ENCODE data around the gene TRIM45.
"Not testable (repeated sequence)": the region's sequence is repeated elsewhere in the genome, so short reads cannot be mapped to it uniquely, and the experiment has no call there.

TRIM45 gene

DNA sequence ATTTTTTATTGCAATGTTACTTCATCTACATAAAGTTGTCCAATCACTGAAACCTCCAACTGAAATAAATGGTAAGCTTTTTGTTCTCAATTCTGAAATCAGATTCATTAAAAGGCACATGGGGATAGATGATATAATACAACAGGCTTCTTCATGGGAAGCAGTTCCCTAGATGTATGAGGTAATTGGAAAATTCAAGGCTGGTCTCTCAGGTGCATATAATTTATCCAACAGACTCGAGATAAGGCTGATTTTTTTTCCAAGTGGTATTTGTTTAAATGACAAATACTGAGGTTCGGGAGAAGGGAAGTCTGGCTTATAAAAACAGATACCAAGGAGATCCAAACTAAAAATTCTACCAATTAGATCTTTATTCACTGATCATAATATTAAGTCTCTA, 14.2 kb downstream of the TRIM45 start:
- Histone ChIP-seq H3K36me3 (ENCODE audit: low read depth) (peaks cover 19% of the 10 kb centered on the region), H3K4me1 (ENCODE audit: insufficient read depth, poor library complexity, severe bottlenecking) (peaks cover 14% of the 10 kb centered on the region), H3K27ac (ENCODE audit: poor library complexity, severe bottlenecking) (no peak overlapping the region), H3K4me3 (ENCODE audit: severe bottlenecking) (no peak overlapping the region), H3K9me3 (ENCODE audit: severe bottlenecking) (no peaks in the 10 kb centered on the region), H3K27me3 (ENCODE audit: insufficient read depth, poor library complexity, severe bottlenecking) (no peaks in the 10 kb centered on the region)
- TF ChIP-seq, protein P1, sequence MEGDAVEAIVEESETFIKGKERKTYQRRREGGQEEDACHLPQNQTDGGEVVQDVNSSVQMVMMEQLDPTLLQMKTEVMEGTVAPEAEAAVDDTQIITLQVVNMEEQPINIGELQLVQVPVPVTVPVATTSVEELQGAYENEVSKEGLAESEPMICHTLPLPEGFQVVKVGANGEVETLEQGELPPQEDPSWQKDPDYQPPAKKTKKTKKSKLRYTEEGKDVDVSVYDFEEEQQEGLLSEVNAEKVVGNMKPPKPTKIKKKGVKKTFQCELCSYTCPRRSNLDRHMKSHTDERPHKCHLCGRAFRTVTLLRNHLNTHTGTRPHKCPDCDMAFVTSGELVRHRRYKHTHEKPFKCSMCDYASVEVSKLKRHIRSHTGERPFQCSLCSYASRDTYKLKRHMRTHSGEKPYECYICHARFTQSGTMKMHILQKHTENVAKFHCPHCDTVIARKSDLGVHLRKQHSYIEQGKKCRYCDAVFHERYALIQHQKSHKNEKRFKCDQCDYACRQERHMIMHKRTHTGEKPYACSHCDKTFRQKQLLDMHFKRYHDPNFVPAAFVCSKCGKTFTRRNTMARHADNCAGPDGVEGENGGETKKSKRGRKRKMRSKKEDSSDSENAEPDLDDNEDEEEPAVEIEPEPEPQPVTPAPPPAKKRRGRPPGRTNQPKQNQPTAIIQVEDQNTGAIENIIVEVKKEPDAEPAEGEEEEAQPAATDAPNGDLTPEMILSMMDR (IDR thresholded peaks at IDR 0.05; ENCODE audit: poor library complexity, severe bottlenecking) = no peak
- DNase-seq (ENCODE audit: low spot score) = no peak
- ATAC-seq (ENCODE audit: low read depth) = no peak

DNA sequence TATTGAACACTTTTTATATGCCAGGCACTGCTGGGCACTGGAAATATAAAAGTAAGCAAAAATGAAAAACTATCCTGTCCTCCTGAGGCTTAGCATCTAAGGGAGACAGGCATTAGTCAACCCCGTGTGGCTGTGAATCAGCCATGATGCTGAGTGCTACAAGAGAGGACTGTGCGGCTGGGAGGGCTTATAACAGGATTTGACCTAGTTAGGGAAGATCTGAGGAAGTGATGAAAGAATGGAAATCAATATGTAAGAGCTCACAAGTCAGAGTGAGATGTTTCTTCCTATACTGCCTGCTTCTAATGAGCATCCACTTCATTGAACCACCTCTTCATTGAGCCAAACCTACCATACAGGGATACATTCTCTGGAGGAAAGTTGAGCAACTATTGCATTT, 15.1 kb downstream of the TRIM45 start:
- ATAC-seq (ENCODE audit: low read depth) (peak; percentile 11; the same call in 1 of the 3 replicates), DNase-seq (ENCODE audit: low spot score) (no peak)
- no peak overlapping the region for H3K4me3 ChIP-seq (ENCODE audit: severe bottlenecking)
- TF ChIP-seq, protein P1 (IDR thresholded peaks at IDR 0.05; ENCODE audit: poor library complexity, severe bottlenecking) = no peak
- peaks cover 14% of the 10 kb centered on the region for H3K4me1 ChIP-seq (ENCODE audit: insufficient read depth, poor library complexity, severe bottlenecking)
- H3K36me3 ChIP-seq (ENCODE audit: low read depth) = peaks cover 21% of the 10 kb centered on the region
- no peaks in the 10 kb centered on the region for H3K27me3 ChIP-seq (ENCODE audit: insufficient read depth, poor library complexity, severe bottlenecking)
- no peak overlapping the region for H3K27ac ChIP-seq (ENCODE audit: poor library complexity, severe bottlenecking)
- H3K9me3 ChIP-seq (ENCODE audit: severe bottlenecking) = no peaks in the 10 kb centered on the region

DNA sequence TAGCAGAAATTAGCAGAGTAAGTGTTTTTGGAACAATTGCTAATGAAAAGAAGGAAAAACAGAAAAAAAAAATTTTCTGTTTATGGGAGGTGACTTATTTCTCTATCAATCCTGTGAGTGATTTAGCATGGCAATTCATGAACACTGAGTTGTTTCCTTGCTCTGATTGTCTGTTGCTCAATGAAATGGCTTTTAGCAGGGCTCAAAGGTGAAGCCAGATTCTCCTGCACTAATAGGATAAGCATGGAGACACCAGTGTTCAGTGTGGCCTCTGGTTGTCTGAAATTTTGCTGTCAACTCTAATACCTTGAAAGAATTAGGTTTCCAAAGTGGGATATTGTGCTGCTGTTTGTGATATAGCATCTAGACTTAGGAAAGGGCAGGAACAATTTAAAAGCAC, 15.8 kb downstream of the TRIM45 start:
- peaks cover 21% of the 10 kb centered on the region for H3K36me3 ChIP-seq (ENCODE audit: low read depth)
- no peak overlapping the region for H3K4me3 ChIP-seq (ENCODE audit: severe bottlenecking)
- H3K9me3 ChIP-seq (ENCODE audit: severe bottlenecking) = no peaks in the 10 kb centered on the region
- no peak overlapping the region for H3K27ac ChIP-seq (ENCODE audit: poor library complexity, severe bottlenecking)
- DNase-seq (ENCODE audit: low spot score) (no peak), ATAC-seq (ENCODE audit: low read depth) (no peak)
- H3K4me1 ChIP-seq (ENCODE audit: insufficient read depth, poor library complexity, severe bottlenecking) = peaks cover 8% of the 10 kb centered on the region
- TF ChIP-seq, protein P1 (IDR thresholded peaks at IDR 0.05; ENCODE audit: poor library complexity, severe bottlenecking) = no peak
- no peaks in the 10 kb centered on the region for H3K27me3 ChIP-seq (ENCODE audit: insufficient read depth, poor library complexity, severe bottlenecking)

DNA sequence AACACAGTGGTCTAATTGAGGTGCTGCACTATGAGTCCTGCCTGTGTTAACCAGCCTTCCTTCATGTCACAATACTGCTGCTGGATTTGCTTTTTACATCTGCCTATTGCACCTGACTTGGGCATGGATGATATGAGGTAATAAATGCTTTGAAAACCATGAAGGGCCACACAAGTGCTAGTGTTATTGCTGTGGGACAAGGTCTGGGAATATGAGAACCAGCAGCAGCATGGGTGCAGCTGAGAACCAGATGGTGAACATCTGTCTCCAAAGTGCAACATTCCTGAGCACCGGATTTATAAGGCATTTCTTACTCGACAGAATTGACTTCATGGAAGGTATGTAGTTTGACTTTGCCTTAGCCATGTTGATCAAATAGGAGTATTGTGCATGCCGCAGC, 16.6 kb downstream of the TRIM45 start:
- Histone ChIP-seq H3K4me3 (ENCODE audit: severe bottlenecking) (no peak overlapping the region), H3K9me3 (ENCODE audit: severe bottlenecking) (no peaks in the 10 kb centered on the region), H3K36me3 (ENCODE audit: low read depth) (peaks cover 27% of the 10 kb centered on the region), H3K4me1 (ENCODE audit: insufficient read depth, poor library complexity, severe bottlenecking) (peaks cover under 1% of the 10 kb centered on the region), H3K27me3 (ENCODE audit: insufficient read depth, poor library complexity, severe bottlenecking) (no peaks in the 10 kb centered on the region), H3K27ac (ENCODE audit: poor library complexity, severe bottlenecking) (no peak overlapping the region)
- DNase-seq (ENCODE audit: low spot score) = no peak
- ATAC-seq (ENCODE audit: low read depth) = no peak
- TF ChIP-seq, protein P1 (IDR thresholded peaks at IDR 0.05; ENCODE audit: poor library complexity, severe bottlenecking) = no peak

DNA sequence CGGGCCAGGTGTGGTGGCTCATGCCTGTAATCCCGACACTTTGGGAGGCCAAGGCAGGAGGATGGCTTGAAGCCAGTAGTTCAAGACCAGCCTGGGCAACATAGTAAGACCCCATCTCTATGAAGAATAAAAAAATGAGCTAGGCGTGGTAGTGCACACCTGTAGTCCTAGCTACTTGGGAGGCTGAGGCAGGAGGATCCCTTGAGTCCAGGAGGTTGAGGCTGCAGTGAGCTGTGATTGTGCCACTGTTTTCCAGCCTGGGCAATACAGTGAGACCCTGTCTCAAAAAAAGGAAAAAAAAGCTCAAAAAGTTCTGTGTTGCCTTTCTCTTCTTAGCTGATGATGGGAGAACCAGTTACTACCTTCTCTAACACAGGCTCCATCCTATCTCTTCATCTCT, 19.7 kb downstream of the TRIM45 start:
- not testable (repeated sequence) for H3K4me1 ChIP-seq (ENCODE audit: insufficient read depth, poor library complexity, severe bottlenecking); ATAC-seq (ENCODE audit: low read depth); H3K27ac ChIP-seq (ENCODE audit: poor library complexity, severe bottlenecking); H3K9me3 ChIP-seq (ENCODE audit: severe bottlenecking); DNase-seq (ENCODE audit: low spot score); H3K4me3 ChIP-seq (ENCODE audit: severe bottlenecking); H3K27me3 ChIP-seq (ENCODE audit: insufficient read depth, poor library complexity, severe bottlenecking)
- peaks cover 56% of the 10 kb centered on the region for H3K36me3 ChIP-seq (ENCODE audit: low read depth)

All from RWPE2 (cell line).